Measurements from ENCODE around the gene RAB36.

DNA sequence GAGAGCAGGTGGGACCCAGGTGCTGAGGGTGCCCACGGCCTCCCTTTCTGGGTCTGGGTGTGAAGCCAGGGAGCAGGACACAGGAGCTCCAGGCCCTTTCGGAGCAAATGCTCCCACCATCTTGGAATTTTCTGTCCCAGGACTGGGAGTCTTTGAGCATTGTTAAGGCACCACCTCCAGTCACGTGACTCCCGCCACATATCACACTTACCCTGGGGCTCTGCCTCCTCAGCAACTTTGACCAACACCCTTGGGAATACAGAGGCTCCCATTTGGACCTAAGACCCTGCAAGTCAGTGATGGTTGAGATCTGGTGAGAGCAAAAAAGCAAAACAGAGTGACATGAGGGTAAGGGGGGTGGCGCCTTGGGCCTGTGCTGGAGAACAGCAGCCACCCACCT is 39.4 kb upstream of the RAB36 start:
- no peak for TF ChIP-seq CTCF (IDR thresholded peaks at IDR 0.05; ENCODE audit: low read depth, low read length)
- TF ChIP-seq POLR2A (IDR thresholded peaks at IDR 0.05; ENCODE audit: extremely low read depth, insufficient read length) = no peak
- TF ChIP-seq, protein P1, sequence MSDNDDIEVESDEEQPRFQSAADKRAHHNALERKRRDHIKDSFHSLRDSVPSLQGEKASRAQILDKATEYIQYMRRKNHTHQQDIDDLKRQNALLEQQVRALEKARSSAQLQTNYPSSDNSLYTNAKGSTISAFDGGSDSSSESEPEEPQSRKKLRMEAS (IDR thresholded peaks at IDR 0.05; ENCODE audit: low read depth, low read length) = no peak
